Tongue (tissue), 2 donors: ENCODE results near the gene ARID3A. TPM values are rescaled to one million over a fixed set of nuclear protein-coding genes. Genes with fewer than 3 reads are reported as not detected.

Experiments
- DNase-seq: peaks from one replicate; pipeline ENCODE4 v3.0.0-alpha.2; 2015
- total RNA-seq: library from RNA; depleted of rRNA; stranded (reverse); fragments of >200 nt; gene quantifications from one replicate; pipeline ENCODE4 v1.2.3, GENCODE V29; 2014

ARID3A gene
- total RNA-seq, 1 donor from 2014 or later: 5.2 TPM

- DNase-seq: no peak
These were observed 81.0 kb downstream of the ARID3A start for GRCh38 chr19:1006711-1007398.

- DNase-seq: no peak
These were observed 81.8 kb downstream of the ARID3A start for GRCh38 chr19:1007399-1008251.

- no peak for DNase-seq
These were observed 82.6 kb downstream of the ARID3A start for GRCh38 chr19:1008268-1009040.

GRCh38 chr19:1009041-1009980 lies 83.5 kb downstream of the ARID3A start:
- no peak for DNase-seq

DNA sequence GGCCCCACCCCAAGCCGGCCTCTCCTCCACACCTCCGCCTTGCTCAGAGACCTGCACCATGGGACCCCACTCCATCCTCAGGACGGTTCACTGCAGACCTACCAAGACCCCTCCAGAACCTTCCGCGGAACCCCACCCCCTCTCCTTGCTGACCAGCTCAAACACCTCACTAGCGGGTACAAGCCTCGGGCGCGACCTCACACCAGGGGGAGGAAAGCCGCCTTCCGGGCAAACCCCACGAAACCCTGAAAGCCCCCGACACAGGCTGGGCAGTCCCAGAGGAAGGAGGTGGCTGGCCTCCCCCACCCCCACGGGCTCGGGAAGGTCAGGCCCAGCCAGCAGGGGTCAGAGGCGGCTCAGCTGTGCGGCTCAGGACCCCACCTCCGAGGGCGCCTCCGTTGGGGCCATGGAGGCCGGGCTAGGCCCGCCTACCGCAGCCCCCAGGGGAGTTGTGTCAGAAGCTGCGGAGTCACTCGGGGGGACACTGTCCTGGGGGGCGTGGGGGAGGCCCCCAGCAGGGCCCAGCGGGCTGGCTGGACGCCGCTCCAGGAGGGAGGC lies 84.2 kb downstream of the ARID3A start:
- no peak for DNase-seq

- DNase-seq: no peak
These were observed 85.0 kb downstream of the ARID3A start for GRCh38 chr19:1010586-1011510.

DNA sequence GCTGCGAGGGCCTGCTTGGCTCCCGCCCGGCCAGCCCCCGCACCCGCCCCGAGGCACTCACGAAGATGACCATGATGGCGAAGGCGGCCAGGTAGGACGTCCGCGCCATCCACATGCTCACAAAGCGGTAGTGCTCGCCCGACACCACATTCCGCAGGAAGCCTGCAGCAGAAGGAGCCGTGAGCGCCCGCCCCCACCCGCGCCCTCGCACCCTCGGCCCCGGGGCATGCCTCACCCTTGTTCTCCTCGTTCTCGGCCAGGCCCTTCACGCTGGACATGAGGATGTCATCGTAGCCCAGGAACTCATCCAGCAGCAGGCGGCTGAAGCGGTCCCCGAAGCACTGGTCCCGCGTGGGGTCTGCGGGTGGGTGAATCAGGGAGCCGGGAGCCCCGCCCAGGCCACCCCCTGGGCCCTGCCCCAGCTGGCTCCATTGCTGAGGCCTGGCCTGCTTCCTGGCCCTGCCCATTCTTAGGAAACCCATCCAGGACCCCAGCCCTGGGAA lies 86.0 kb downstream of the ARID3A start:
- DNase-seq: no peak

DNA sequence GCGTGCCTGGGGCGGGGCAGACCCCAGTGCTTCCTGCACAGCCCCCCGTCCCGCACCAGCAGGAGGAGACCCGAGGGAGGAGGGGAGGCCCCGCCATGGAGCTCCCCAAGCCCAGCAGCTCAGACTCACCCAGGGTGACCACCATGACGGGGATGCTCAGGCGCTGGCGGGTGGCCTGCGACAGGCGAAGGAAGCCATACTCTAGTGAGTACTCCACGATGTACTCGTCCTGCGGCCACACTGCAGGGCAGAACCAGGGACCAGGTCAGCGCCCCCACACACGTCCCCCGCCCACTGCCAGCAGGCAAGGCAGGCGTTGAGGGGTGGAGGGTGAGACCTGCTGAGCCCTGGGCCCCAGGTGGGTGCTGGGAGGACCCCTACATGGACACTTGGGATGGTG lies 86.5 kb downstream of the ARID3A start:
- DNase-seq: no peak

GRCh38 chr19:1013218-1013617 lies 87.4 kb downstream of the ARID3A start:
- DNase-seq: no peak

GRCh38 chr19:1014161-1015060 lies 88.6 kb downstream of the ARID3A start:
- DNase-seq: no peak

- DNase-seq: no peak
These were observed 89.4 kb downstream of the ARID3A start for GRCh38 chr19:1015061-1015781.

GRCh38 chr19:1015782-1016646 lies 90.2 kb downstream of the ARID3A start:
- DNase-seq: no peak

DNA sequence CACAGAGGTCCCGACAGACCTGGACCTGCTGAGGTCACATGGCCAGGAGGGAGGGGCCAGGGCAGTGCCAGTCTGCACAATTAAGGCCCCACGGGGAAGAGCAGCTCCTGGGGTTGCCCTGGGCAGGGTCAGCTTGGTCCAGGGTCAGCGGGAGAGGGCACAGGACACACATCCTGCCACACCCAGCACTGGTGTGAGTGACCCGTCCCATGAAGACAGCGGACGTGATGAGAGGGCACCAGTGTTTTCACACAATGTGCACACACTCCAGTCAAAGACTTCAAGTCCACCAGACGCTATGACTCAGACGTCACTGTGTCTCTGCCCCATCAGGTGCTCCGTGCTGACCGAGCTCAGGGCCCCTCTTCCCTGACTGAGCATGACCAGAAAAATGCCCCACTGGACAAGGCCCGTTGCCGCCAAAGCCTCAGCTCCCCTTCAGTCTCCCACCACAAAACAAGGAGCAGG lies 90.8 kb downstream of the ARID3A start:
- DNase-seq: no peak

- DNase-seq: peak; percentile 38
These were observed 91.5 kb downstream of the ARID3A start for GRCh38 chr19:1017115-1017905.

DNA sequence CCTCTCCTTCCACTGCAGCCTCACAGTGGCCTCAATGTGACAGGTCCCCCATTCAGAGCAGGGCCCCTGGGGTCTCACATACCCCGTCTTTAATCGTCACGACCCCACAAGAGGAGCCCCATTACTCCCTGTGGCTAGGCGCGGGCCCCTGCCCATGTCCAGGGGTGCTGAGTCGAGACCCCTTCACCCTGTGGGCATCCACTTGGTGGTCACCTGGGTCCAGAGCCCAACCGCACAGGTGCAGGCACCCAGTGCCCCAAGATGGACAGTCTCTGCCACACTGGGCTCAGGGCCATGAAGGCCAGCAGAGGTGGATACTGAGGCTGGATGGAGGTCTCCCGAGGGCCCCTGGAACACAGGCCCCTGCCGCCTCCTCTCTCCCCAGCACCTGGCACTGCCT lies 92.1 kb downstream of the ARID3A start:
- DNase-seq: no peak

DNA sequence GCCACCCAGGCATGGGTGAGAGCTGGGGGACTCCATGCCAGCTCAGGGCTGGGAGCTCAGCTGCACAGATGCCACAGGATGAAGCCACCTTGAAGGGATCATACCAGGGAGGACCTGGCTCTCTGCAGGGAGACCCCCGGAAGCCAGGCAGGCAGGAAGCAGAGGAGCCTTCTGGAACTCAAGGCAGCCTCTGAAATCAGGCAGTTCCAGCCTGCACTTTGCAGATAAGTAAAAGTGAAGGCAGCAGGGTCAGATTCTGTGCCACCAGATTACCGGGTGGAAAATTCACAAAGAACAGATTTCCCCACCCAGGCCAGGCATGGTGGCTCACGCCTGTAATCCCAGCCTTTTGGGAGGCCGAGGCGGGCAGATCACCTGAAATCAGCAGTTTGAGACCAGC lies 92.6 kb downstream of the ARID3A start:
- DNase-seq: no peak
